B cell (primary cell): ENCODE results near the gene ZBTB47.

Experiments
- EZH2 ChIP-seq: IDR thresholded peaks from 2 replicates; pipeline ENCODE4 v1.6.1; 2012; ENCODE audit warnings: borderline replicate concordance, low read depth, mild to moderate bottlenecking, moderate library complexity, low read length; ENCODE audit not compliant: insufficient read depth, poor library complexity, severe bottlenecking
- TF ChIP-seq, protein P1 (sequence below): fragments of 200-600 bp; IDR thresholded peaks from one replicate; pipeline ENCODE4 v1.8.0; 2022; ENCODE audit warnings: antibody characterized with exemption, mild to moderate bottlenecking

DNA sequence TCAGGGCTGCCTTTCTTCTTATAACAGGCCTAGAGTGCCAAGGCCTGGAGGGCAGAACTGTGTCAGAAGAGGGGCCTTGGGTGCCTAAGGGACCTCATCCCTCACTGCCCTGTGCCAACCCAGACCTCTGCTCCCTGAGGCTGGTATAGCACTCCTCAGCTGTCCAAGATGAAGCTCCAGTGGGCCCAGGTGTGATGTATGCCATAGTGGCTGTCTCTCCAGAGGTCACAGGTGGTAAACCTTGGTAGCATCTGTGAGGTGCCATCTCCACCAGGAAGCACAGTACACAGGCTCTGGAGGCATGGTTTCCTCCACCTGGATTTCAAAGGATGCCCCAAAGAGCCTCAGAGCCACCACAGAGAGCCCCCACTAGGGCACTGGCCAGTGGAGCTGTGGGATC lies 19.6 kb downstream of the ZBTB47 start:
- TF ChIP-seq, protein P1, sequence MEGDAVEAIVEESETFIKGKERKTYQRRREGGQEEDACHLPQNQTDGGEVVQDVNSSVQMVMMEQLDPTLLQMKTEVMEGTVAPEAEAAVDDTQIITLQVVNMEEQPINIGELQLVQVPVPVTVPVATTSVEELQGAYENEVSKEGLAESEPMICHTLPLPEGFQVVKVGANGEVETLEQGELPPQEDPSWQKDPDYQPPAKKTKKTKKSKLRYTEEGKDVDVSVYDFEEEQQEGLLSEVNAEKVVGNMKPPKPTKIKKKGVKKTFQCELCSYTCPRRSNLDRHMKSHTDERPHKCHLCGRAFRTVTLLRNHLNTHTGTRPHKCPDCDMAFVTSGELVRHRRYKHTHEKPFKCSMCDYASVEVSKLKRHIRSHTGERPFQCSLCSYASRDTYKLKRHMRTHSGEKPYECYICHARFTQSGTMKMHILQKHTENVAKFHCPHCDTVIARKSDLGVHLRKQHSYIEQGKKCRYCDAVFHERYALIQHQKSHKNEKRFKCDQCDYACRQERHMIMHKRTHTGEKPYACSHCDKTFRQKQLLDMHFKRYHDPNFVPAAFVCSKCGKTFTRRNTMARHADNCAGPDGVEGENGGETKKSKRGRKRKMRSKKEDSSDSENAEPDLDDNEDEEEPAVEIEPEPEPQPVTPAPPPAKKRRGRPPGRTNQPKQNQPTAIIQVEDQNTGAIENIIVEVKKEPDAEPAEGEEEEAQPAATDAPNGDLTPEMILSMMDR = no peak
- no peak for TF ChIP-seq EZH2
